Lung microvascular endothelial cell (primary cell): ENCODE measurements around the gene TBCC. TPM values are rescaled to one million over a fixed set of nuclear protein-coding genes. Genes with fewer than 3 reads are reported as not detected.

Source experiments
- DNase-seq, 2 donors: peaks; one replicate each; pipeline versions ENCODE4 v3.0.0 to v3.0.0-alpha.2; 2010; ENCODE audit warnings: low read depth in 2 of 2
- total RNA-seq: library from RNA; depleted of rRNA; stranded (reverse); fragments of >200 nt; gene quantifications from 2 replicates; pipeline ENCODE4 v1.2.1, GENCODE V29; 2014

TBCC gene
- total RNA-seq, 1 donor from 2014 or later = 35.5 TPM

DNA sequence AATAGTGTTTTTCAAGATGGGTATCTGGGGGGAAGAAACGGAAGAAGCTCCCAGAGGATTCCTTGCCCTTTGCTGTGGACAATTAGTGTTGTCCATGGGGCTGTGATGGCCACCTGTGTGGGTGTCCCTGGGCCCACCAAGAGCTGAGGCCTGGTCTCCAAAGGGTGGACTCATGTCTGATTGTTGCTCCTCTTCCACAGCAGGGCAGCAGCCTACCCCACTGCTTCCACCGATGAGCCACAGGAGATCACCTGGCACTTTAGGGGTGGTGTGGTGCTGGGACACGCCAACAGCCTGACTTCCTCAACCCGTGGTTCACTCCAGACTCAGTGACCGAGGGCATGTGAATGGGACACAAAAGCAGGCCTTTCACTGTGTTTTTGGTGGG is 48.6 kb downstream of the TBCC start:
- no peak for DNase-seq

DNA sequence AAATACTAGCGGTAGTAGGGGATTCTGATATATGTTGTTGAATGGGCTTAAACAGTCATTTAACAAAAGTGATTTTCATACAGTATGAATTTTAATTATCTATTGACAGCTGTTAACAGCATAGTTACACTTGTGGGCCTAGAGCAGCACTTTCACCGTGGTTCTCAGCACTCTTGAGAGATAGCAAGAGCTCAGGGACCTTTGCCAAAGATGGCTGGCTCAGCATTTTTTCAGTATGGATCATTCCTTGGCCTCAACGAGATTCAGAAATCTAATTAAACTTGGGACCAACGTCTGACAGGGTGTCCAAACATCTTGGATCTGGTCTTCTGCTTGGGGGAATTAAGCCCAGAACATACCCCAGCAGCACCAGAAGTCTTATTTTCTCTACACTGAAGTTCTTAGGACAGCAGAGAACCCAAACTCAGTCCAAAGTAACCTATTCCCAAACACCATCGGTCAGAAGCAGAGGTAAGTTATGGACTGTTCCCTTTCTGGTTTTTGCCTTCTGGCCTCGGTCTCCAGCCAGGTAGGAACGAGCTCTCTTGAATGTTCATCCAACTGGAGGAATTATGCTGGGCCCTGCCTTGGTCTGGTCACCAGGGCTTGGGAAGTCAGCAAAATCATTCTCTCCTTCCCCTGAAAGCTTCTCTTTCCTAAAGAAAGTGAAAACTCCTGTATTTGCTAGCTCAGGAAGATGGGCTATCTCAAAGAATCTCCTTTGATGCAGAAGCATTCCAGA is 49.2 kb downstream of the TBCC start:
- no peak for DNase-seq

DNA sequence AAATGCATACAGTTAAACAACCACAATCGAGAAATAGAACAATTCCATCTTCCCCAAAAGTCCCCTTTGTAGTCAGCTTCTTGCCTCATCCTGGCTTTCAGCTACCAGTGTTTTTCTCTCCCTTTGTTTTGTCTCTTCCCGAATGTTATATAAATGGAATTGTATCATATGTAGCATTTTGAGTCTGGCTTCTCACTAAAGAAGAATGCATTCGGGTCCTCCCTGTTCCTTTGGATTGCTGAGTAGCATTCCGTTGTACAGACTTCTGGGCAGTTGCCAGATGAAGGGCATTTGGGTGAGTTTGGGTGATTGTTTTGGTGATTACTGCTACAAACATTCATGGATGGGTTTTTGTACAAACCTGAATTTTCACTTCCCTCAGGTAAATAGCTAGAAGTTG is 51.3 kb downstream of the TBCC start:
- DNase-seq = peak in 1 of 2 donors; percentile 62

Other genes with a start within 250 kb of the TBCC start
- gene UBR2, start 182.1 kb downstream of the TBCC start, total RNA-seq = 17.4 and 23.2 TPM in 2 replicates
- gene PRPH2, start 23.5 kb downstream of the TBCC start, total RNA-seq = 0.44 and 0.60 TPM in 2 replicates
- gene BICRAL, start 35.9 kb upstream of the TBCC start, total RNA-seq = 2.8 and 5.6 TPM in 2 replicates
- 76.5 and 91.5 TPM in 2 replicates for gene RPL7L1, start 133.5 kb upstream of the TBCC start, total RNA-seq
- not detected in 2 replicates for gene PTCRA, start 169.9 kb upstream of the TBCC start, total RNA-seq
- gene CNPY3, start 183.4 kb upstream of the TBCC start, total RNA-seq = 16.6 and 38.1 TPM in 2 replicates
- under 0.01 TPM in 1 of 2 replicates, not detected in the other for gene GNMT, start 214.7 kb upstream of the TBCC start, total RNA-seq
- 6.3 and 19.2 TPM in 2 replicates for gene PEX6, start 233.1 kb upstream of the TBCC start, total RNA-seq
- gene PPP2R5D, start 238.5 kb upstream of the TBCC start, total RNA-seq = 19.2 and 22.0 TPM in 2 replicates